Peyer's patch (tissue), 4 donors: ENCODE data around the gene PCK1. TPM values are rescaled to one million over a fixed set of nuclear protein-coding genes. Genes with fewer than 3 reads are reported as not detected.
A peak's percentile ranks its signal among the peaks of the same experiment; 100 is the strongest.

ENCODE experiments used
- DNase-seq, 3 donors: peaks; one replicate each; pipeline ENCODE4 v3.0.0-alpha.2; 2017 to 2019
- H3K27ac ChIP-seq, 4 donors: fragments of 200-600 bp; sonication (generic); one replicate each; pipeline ENCODE4 v1.5.1; 2016 to 2019
- H3K27me3 ChIP-seq, 2 donors: fragments of 200-600 bp; sonication (generic); one replicate each; pipeline ENCODE4 v1.5.1; 2019
- H3K36me3 ChIP-seq, 3 donors: fragments of 200-600 bp; sonication (generic); one replicate each; pipeline ENCODE4 v1.5.1; 2016 to 2019
- H3K4me1 ChIP-seq, 4 donors: fragments of 200-600 bp; sonication (generic); one replicate each; pipeline ENCODE4 v1.5.1; 2016 to 2019
- H3K4me3 ChIP-seq, 4 donors: fragments of 200-600 bp; sonication (generic); 1 replicate in 3 of 4; 2 replicates in 1 of 4; pipeline ENCODE4 v1.5.1; 2016 to 2019; ENCODE audit warnings: mild to moderate bottlenecking in 1 of 4
- H3K9me3 ChIP-seq, 4 donors: fragments of 200-600 bp; sonication (generic); one replicate each; pipeline ENCODE4 v1.5.1; 2016 to 2019; ENCODE audit warnings: mild to moderate bottlenecking in 1 of 4
- CTCF ChIP-seq, 6 experiments: fragments of 450-650 bp in 4 of 6; fragments of 200-600 bp in 2 of 6; sonication (generic) in 1 of 6; IDR thresholded peaks; one replicate each; pipeline ENCODE4 v1.5.1; 2017 to 2019; ENCODE audit warnings: antibody characterized with exemption in 6 of 6, mild to moderate bottlenecking in 3 of 6, moderate library complexity in 1 of 6
- POLR2A ChIP-seq, 2 donors: fragments of 450-650 bp; IDR thresholded peaks; one replicate each; pipeline ENCODE4 v1.5.1; 2017; ENCODE audit warnings: antibody characterized with exemption in 2 of 2, mild to moderate bottlenecking in 2 of 2, moderate library complexity in 2 of 2
- total RNA-seq, 4 donors: library from RNA; depleted of rRNA; stranded (reverse); fragments of >200 nt; gene quantifications; one replicate each; pipeline ENCODE4 v1.1.0, GENCODE V29; 2016

PCK1 gene
- total RNA-seq, 4 donors from 2014 or later = 98.2 to 2,194 (median 572) TPM

- Histone ChIP-seq H3K27me3 (no peaks in the 10 kb centered on the region), H3K9me3 (no peaks in the 10 kb centered on the region), H3K4me3 (no peak overlapping the region), H3K27ac (no peak overlapping the region), H3K4me1 (peaks cover 0 to 26% (median 3%) of the 10 kb centered on the region in 4 donors), H3K36me3 (no peaks in the 10 kb centered on the region)
- TF ChIP-seq POLR2A (IDR thresholded peaks at IDR 0.05) (no peak), CTCF (IDR thresholded peaks at IDR 0.05) (no peak)
- DNase-seq = no peak
These were observed 27.1 kb downstream of the PCK1 start for GRCh38 chr20:57587989-57588377.

GRCh38 chr20:57588596-57588995 lies 27.7 kb downstream of the PCK1 start:
- no peaks in the 10 kb centered on the region for H3K36me3 ChIP-seq
- H3K27ac ChIP-seq = no peak overlapping the region
- H3K4me1 ChIP-seq = peaks cover 0 to 33% (median 3%) of the 10 kb centered on the region in 4 donors
- DNase-seq = peak in 1 of 3 donors; percentile 20
- H3K27me3 ChIP-seq = no peaks in the 10 kb centered on the region
- no peak overlapping the region for H3K4me3 ChIP-seq
- H3K9me3 ChIP-seq = no peaks in the 10 kb centered on the region
- TF ChIP-seq CTCF (IDR thresholded peaks at IDR 0.05) = no peak
- TF ChIP-seq POLR2A (IDR thresholded peaks at IDR 0.05) = no peak

- Histone ChIP-seq H3K36me3 (no peaks in the 10 kb centered on the region), H3K27ac (peak overlapping the region in 3 of 4 donors; percentile 53 to 89 (median 65)), H3K4me1 (peaks cover 0 to 39% (median 3%) of the 10 kb centered on the region in 4 donors), H3K9me3 (no peaks in the 10 kb centered on the region), H3K4me3 (no peak overlapping the region), H3K27me3 (no peaks in the 10 kb centered on the region)
- no peak for DNase-seq
- no peak for TF ChIP-seq CTCF (IDR thresholded peaks at IDR 0.05)
These were observed 28.3 kb downstream of the PCK1 start for GRCh38 chr20:57589123-57589727.

GRCh38 chr20:57589728-57590484 lies 29.0 kb downstream of the PCK1 start:
- Histone ChIP-seq H3K4me3 (no peak overlapping the region), H3K27me3 (no peaks in the 10 kb centered on the region), H3K9me3 (no peaks in the 10 kb centered on the region), H3K36me3 (no peaks in the 10 kb centered on the region), H3K4me1 (peaks cover 0 to 44% (median 3%) of the 10 kb centered on the region in 4 donors), H3K27ac (peak overlapping the region in 3 of 4 donors; percentile 53 to 89 (median 65))
- TF ChIP-seq CTCF (IDR thresholded peaks at IDR 0.05) (no peak), POLR2A (IDR thresholded peaks at IDR 0.05) (no peak)
- peak in 2 of 3 donors; percentile 71 to 72 for DNase-seq

- Histone ChIP-seq H3K4me3 (no peak overlapping the region), H3K27me3 (no peaks in the 10 kb centered on the region), H3K36me3 (no peaks in the 10 kb centered on the region), H3K27ac (peak overlapping the region in 3 of 4 donors; percentile 53 to 89 (median 65)), H3K9me3 (no peaks in the 10 kb centered on the region), H3K4me1 (peaks cover 0 to 44% (median 3%) of the 10 kb centered on the region in 4 donors)
- TF ChIP-seq CTCF (IDR thresholded peaks at IDR 0.05) = no peak
- no peak for TF ChIP-seq POLR2A (IDR thresholded peaks at IDR 0.05)
- no peak for DNase-seq
These were observed 29.8 kb downstream of the PCK1 start for GRCh38 chr20:57590485-57591288.
